H9 (cell line): Measurements from ENCODE around the gene ARL4D. TPM values are rescaled to one million over a fixed set of nuclear protein-coding genes. Genes with fewer than 3 reads are reported as not detected.

ENCODE experiments used
- DNase-seq: peaks from one replicate; pipeline ENCODE4 v3.0.0-alpha.2; 2017
- H2AFZ ChIP-seq: one replicate; pipeline ENCODE4 v1.6.1; 2013; ENCODE audit warnings: mild to moderate bottlenecking, low read length, control low read depth, moderate library complexity
- H2AK5ac ChIP-seq: 2 replicates; pipeline ENCODE4 v1.6.1; 2013; ENCODE audit warnings: low read length, control low read depth, mixed read lengths; ENCODE audit not compliant: insufficient read length
- H2BK120ac ChIP-seq: one replicate; pipeline ENCODE4 v1.6.1; 2013; ENCODE audit warnings: low read depth, mild to moderate bottlenecking, low read length, control low read depth, inconsistent platforms; ENCODE audit not compliant: poor library complexity, severe bottlenecking
- H2BK12ac ChIP-seq: 2 replicates; pipeline ENCODE4 v1.6.1; 2013; ENCODE audit warnings: low read length, control low read depth, mixed read lengths, low read depth; ENCODE audit not compliant: insufficient read length
- H2BK15ac ChIP-seq: 2 replicates; pipeline ENCODE4 v1.6.1; 2013; ENCODE audit warnings: low read depth, low read length, control low read depth
- H2BK20ac ChIP-seq: one replicate; pipeline ENCODE4 v1.6.1; 2013; ENCODE audit warnings: low read depth, mild to moderate bottlenecking, low read length, control low read depth, inconsistent platforms; ENCODE audit not compliant: poor library complexity, severe bottlenecking
- H2BK5ac ChIP-seq: 2 replicates; pipeline ENCODE4 v1.6.1; 2013; ENCODE audit warnings: low read length, control low read depth, mixed read lengths; ENCODE audit not compliant: insufficient read length
- H3K14ac ChIP-seq: 2 replicates; pipeline ENCODE4 v1.6.1; 2013; ENCODE audit warnings: low read length, control low read depth; ENCODE audit not compliant: insufficient read depth
- H3K18ac ChIP-seq: 2 replicates; pipeline ENCODE4 v1.6.1; 2013; ENCODE audit warnings: low read depth, mild to moderate bottlenecking, mixed read lengths, low read length, control low read depth; ENCODE audit not compliant: insufficient read length
- H3K23ac ChIP-seq: 2 replicates; pipeline ENCODE4 v1.6.1; 2013; ENCODE audit warnings: low read length, control low read depth, mixed read lengths, low read depth; ENCODE audit not compliant: insufficient read length
- H3K23me2 ChIP-seq: 2 replicates; pipeline ENCODE4 v1.6.1; 2013; ENCODE audit warnings: low read depth, mild to moderate bottlenecking, mixed read lengths, low read length, control low read depth; ENCODE audit not compliant: insufficient read length, poor library complexity, severe bottlenecking
- H3K27ac ChIP-seq: 2 replicates; pipeline ENCODE4 v1.5.1; 2013; ENCODE audit warnings: low read length, control low read depth, mixed read lengths, low read depth; ENCODE audit not compliant: insufficient read length
- H3K27me3 ChIP-seq: 2 replicates; pipeline ENCODE4 v1.6.1; 2013; ENCODE audit warnings: low read length, control low read depth, inconsistent platforms; ENCODE audit not compliant: insufficient read depth
- H3K4ac ChIP-seq: 2 replicates; pipeline ENCODE4 v1.6.1; 2013; ENCODE audit warnings: low read depth, mild to moderate bottlenecking, control low read depth, inconsistent platforms, low read length, moderate library complexity
- H3K4me1 ChIP-seq: 2 replicates; pipeline ENCODE4 v1.6.1; 2013; ENCODE audit warnings: low read length, control low read depth, inconsistent platforms; ENCODE audit not compliant: insufficient read depth
- H3K4me2 ChIP-seq: 2 replicates; pipeline ENCODE4 v1.6.1; 2013; ENCODE audit warnings: low read length, control low read depth, mixed read lengths; ENCODE audit not compliant: insufficient read length, insufficient read depth
- H3K56ac ChIP-seq: 2 replicates; pipeline ENCODE4 v1.6.1; 2013; ENCODE audit warnings: low read depth, mild to moderate bottlenecking, mixed read lengths, low read length, control low read depth; ENCODE audit not compliant: insufficient read length
- H3K79me1 ChIP-seq: 2 replicates; pipeline ENCODE4 v1.6.1; 2013; ENCODE audit warnings: low read depth, mild to moderate bottlenecking, moderate library complexity, low read length, control low read depth, inconsistent platforms; ENCODE audit not compliant: insufficient read depth, poor library complexity, severe bottlenecking
- H3K79me2 ChIP-seq: 2 replicates; pipeline ENCODE4 v1.6.1; 2013; ENCODE audit warnings: low read length, control low read depth, inconsistent platforms; ENCODE audit not compliant: insufficient read depth
- H3K9ac ChIP-seq: 2 replicates; pipeline ENCODE4 v1.6.1; 2013; ENCODE audit warnings: low read length, control low read depth, mixed read lengths; ENCODE audit not compliant: insufficient read length; ENCODE audit errors: extremely low read depth
- H3K9me3 ChIP-seq: one replicate; pipeline ENCODE4 v1.6.1; 2013; ENCODE audit warnings: low read depth, low read length, inconsistent platforms; ENCODE audit not compliant: control insufficient read depth
- H3T11ph ChIP-seq: one replicate; pipeline ENCODE4 v1.6.1; 2013; ENCODE audit warnings: mild to moderate bottlenecking, low read length, control low read depth, inconsistent platforms
- H4K20me1 ChIP-seq: one replicate; pipeline ENCODE4 v1.6.1; 2013; ENCODE audit not compliant: control insufficient read depth, insufficient read length, insufficient read depth
- H4K5ac ChIP-seq: 2 replicates; pipeline ENCODE4 v1.6.1; 2013; ENCODE audit warnings: low read depth, mild to moderate bottlenecking, mixed read lengths, low read length, control low read depth; ENCODE audit not compliant: insufficient read length
- H4K8ac ChIP-seq: replicated peaks from 2 replicates; pipeline ENCODE4 v1.6.1; 2013; ENCODE audit warnings: low read length, control low read depth, mixed read lengths, low read depth; ENCODE audit not compliant: insufficient read length
- H4K91ac ChIP-seq: 2 replicates; pipeline ENCODE4 v1.6.1; 2013; ENCODE audit warnings: low read depth, mild to moderate bottlenecking, moderate library complexity, mixed read lengths, low read length, control low read depth; ENCODE audit not compliant: insufficient read length
- H3K27ac Mint-ChIP-seq, 3 experiments: 2 replicates in 2 of 3; 3 replicates in 1 of 3; pipeline ENCODE4 v1.8.0; 2020 to 2021; ENCODE audit warnings: mixed read lengths in 3 of 3, mild to moderate bottlenecking in 1 of 3, moderate library complexity in 1 of 3
- H3K27me3 Mint-ChIP-seq: 2 replicates; pipeline ENCODE4 v1.8.0; 2021; ENCODE audit warnings: low read depth, mild to moderate bottlenecking, moderate library complexity, mixed read lengths
- H3K36me3 Mint-ChIP-seq, 3 experiments: 2 replicates in 2 of 3; 3 replicates in 1 of 3; pipeline ENCODE4 v1.8.0; 2020 to 2021; ENCODE audit warnings: low read depth in 3 of 3, mixed read lengths in 3 of 3; ENCODE audit not compliant: insufficient read depth in 1 of 3
- H3K4me1 Mint-ChIP-seq, 2 experiments: 2 replicates each; pipeline ENCODE4 v1.8.0; 2020; ENCODE audit warnings: mixed read lengths in 2 of 2
- H3K4me3 Mint-ChIP-seq, 2 experiments: 2 replicates in 1 of 2; 3 replicates in 1 of 2; pipeline ENCODE4 v1.8.0; 2020 to 2021; ENCODE audit warnings: mild to moderate bottlenecking in 2 of 2, mixed read lengths in 2 of 2, moderate library complexity in 1 of 2
- H3K9me3 Mint-ChIP-seq, 2 experiments: 2 replicates in 1 of 2; 3 replicates in 1 of 2; pipeline ENCODE4 v1.8.0; 2020; ENCODE audit warnings: mild to moderate bottlenecking in 2 of 2, mixed read lengths in 2 of 2, moderate library complexity in 1 of 2
- CTCF ChIP-seq: fragments of 200-600 bp; sonication (generic); conservative IDR thresholded peaks from 3 replicates; pipeline ENCODE4 v1.8.0; 2021; ENCODE audit warnings: antibody characterized with exemption, mild to moderate bottlenecking
- WGBS: extraction: QIAGEN DNeasy Blood & Tissue Kit; methylation state at CpG from one replicate; pipeline ENCODE4 v1.1.7; 2013; ENCODE audit warnings: missing lambda C conversion rate, low lambda C conversion rate, mixed read lengths; ENCODE audit not compliant: insufficient read length; ENCODE audit errors: extremely low coverage; 5-methylcytosine and 5-hydroxymethylcytosine counted together
- total RNA-seq: library from RNA; stranded (reverse); gene quantifications from 2 replicates; pipeline ENCODE4 v1.2.1, GENCODE V29; 2021

Gene ARL4D
- total RNA-seq, 1 experiment from 2014 or later: 6.2 TPM

- Histone ChIP-seq H3K23me2 (peaks cover 14% of the 10 kb centered on the region), H2AK5ac (no peak overlapping the region), H3K4me2 (no peak overlapping the region), H3K14ac (no peak overlapping the region), H3K9me3 (no peaks in the 10 kb centered on the region), H2BK15ac (no peak overlapping the region), H3K4ac (no peak overlapping the region), H3T11ph (no peak overlapping the region), H2BK20ac (no peak overlapping the region), H3K56ac (no peak overlapping the region), H2AFZ (no peak overlapping the region), H3K9ac (no peak overlapping the region), H4K8ac (no peak overlapping the region), H3K23ac (no peak overlapping the region), H4K91ac (no peak overlapping the region), H4K20me1 (no peaks in the 10 kb centered on the region), H4K5ac (no peak overlapping the region), H3K18ac (no peak overlapping the region), H3K27ac (no peak overlapping the region), H3K4me1 (no peaks in the 10 kb centered on the region; the same call in 1 of the 2 replicates), H2BK120ac (no peak overlapping the region), H3K79me2 (no peaks in the 10 kb centered on the region), H2BK5ac (no peak overlapping the region), H3K27me3 (no peaks in the 10 kb centered on the region), H3K79me1 (no peaks in the 10 kb centered on the region), H2BK12ac (no peak overlapping the region)
- Mint-ChIP-seq H3K9me3 (peaks cover 7 to 12% of the 10 kb centered on the region in 2 experiments), H3K4me1 (peaks cover 18 to 19% of the 10 kb centered on the region in 2 experiments), H3K4me3 (no peak overlapping the region), H3K27ac (no peak overlapping the region), H3K27me3 (peaks cover 3% of the 10 kb centered on the region), H3K36me3 (peaks cover 2 to 7% (median 5%) of the 10 kb centered on the region in 3 experiments; a peak in 5 of 7 replicates)
- no CpG with 5 or more reads among the region's 5 CpGs for WGBS
- no peak for DNase-seq
- no peak for TF ChIP-seq CTCF
These were observed 13.6 kb upstream of the ARL4D start for GRCh38 chr17:43385046-43385831.
